ENCODE results near the gene RAB24. TPM values are rescaled to one million over a fixed set of nuclear protein-coding genes. Genes with fewer than 3 reads are reported as not detected.
"Not testable (repeated sequence)": the region's sequence is repeated elsewhere in the genome, so short reads cannot be mapped to it uniquely, and the experiment has no call there.

Gene RAB24
- total RNA-seq, 2 donors from 2014 or later: 17.4 to 18.6 TPM

DNA sequence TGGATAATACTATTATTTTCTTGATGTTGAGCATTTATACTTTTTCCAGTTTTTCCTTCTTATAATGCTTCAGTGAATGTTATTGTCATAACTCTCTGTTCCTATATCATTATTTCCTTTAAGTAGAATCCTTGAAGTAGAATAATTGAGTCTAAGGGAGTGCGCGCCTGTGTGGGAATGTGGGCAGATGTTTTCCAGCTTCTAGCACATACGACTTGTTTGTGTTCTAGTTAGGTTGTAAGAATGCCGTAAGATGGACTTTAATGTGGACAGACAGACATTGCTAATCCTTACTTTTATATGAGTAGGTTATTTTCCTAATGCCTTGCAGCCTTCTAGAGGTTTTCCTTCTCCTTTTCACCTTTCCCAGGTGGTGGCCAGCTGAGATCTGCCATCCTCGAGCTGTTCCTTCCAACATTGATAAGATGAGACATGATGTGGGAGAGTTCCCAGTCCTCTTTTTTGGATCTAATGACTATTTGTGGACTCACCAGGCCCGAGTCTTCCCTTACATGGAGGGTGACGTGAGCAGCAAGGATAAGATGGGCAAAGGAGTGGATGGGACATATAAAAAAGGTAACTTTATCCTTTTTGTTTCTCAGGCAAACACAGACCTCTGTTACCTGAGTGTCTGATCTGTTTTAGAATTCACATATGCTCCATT, 34.2 kb downstream of the RAB24 start:
- intact Hi-C loops (cut with DNase I): loop anchor here in 1 of 2 donors (1.0 kb wide), 1 partner anchor 18 kb away; no protein-coding TSS in a partner anchor

GRCh38 chr5:177265395-177265794, 38.1 kb downstream of the RAB24 start:
- no peak for DNase-seq (ENCODE audit: low spot score)
- intact Hi-C loops (cut with DNase I): no loop called here

More for the DNA sequence above, 34.2 kb downstream of the RAB24 start:
- DNase-seq (ENCODE audit: low spot score): no peak

- intact Hi-C loops (cut with DNase I): no loop called here
- DNase-seq (ENCODE audit: low spot score): no peak
Measured at GRCh38 chr5:177264178-177264577, 39.3 kb downstream of the RAB24 start.

DNA sequence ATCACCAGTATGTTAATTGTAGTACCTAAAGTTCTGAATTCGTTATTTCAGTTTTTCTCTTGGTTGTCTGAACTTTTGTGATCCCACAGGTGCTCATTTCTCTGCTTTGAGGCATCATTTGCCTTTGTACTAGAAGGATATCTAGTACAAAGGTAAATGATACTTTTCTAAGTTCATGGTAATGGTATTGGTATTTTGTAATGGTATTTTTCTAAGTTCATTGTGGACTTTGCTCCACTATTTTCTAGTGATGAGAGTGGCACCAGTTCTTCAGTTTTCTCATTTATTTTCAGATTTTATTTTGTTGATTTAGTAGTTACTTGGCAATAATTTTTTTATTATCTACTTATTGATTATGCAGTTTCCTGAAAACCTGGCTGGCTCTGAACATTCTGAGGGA, 42.0 kb downstream of the RAB24 start:
- intact Hi-C loops (cut with DNase I): no loop called here
- no peak for DNase-seq (ENCODE audit: low spot score)

- intact Hi-C loops (cut with DNase I): no loop called here
- DNase-seq (ENCODE audit: low spot score): no peak
Measured at GRCh38 chr5:177260961-177261360, 42.6 kb downstream of the RAB24 start.

DNA sequence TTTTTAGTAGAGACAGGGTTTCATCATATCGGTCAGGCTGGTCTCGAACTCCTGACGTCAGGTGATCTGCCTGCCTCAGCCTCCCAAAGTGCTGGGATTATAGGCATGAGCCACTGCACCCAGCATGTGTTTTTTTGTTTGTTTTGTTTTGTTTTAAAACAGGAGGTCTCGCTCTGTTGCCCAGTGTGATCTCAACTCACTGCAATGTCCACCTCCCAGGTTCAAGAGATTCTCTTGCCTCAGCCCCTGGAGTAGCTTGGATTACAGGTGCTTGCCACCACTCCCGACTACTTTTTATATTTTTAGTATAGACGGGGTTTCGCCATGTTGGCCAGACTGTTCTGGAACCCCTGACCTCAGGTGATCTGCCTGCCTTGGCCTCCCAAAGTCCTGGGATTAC, 44.8 kb downstream of the RAB24 start:
- intact Hi-C loops (cut with DNase I); DNase-seq (ENCODE audit: low spot score): not testable (repeated sequence)

- no peak for DNase-seq (ENCODE audit: low spot score)
- intact Hi-C loops (cut with DNase I): no loop called here
Measured at GRCh38 chr5:177256296-177256695, 47.2 kb downstream of the RAB24 start.

DNA sequence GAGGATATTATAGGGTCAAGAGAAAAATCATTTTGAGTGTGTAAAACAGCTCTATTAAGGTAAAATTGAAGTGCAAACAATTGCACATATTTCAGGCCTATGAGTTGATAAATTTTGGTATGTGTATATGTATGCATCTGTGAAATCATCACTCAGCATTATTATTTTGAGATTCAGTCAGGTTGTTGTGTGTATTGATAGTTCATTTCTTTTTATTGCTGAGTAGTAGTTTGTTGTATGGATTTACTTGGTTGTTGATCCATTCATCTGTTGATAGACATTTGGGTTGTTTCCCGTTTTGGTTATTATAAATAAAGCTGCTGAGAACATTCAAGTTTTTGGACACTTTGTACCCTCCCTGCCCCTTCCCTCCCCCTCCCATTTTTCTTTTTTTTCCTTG, 50.3 kb downstream of the RAB24 start:
- intact Hi-C loops (cut with DNase I): no loop called here
- no peak for DNase-seq (ENCODE audit: low spot score)

Other genes starting within 250 kb of the RAB24 start
- gene FGFR4, start 216.8 kb downstream of the RAB24 start, total RNA-seq: 1 to 10 TPM; 1.0 to 1.5 TPM
- 10 to 100 TPM; 60.5 to 67.6 TPM for gene NSD1, start 169.9 kb downstream of the RAB24 start, total RNA-seq
- gene PRELID1, start 80 bp upstream of the RAB24 start, total RNA-seq: 10 to 100 TPM; 81.8 to 91.9 TPM
- gene MXD3, start 8.2 kb upstream of the RAB24 start, total RNA-seq: 1 to 10 TPM; 5.4 to 6.1 TPM
- gene LMAN2, start 47.9 kb upstream of the RAB24 start, total RNA-seq: 10 to 100 TPM; 72.4 to 95.7 TPM
- 10 to 100 TPM; 11.3 to 13.4 TPM for gene RGS14, start 54.2 kb upstream of the RAB24 start, total RNA-seq
- gene SLC34A1, start 80.7 kb upstream of the RAB24 start, total RNA-seq: not detected
- gene PFN3, start 96.9 kb upstream of the RAB24 start, total RNA-seq: not detected
- under 1 TPM; 0.38 to 0.93 TPM for gene F12, start 105.8 kb upstream of the RAB24 start, total RNA-seq
- 10 to 100 TPM; 22.9 to 28.2 TPM for gene GRK6, start 123.0 kb upstream of the RAB24 start, total RNA-seq
- gene PRR7, start 143.1 kb upstream of the RAB24 start, total RNA-seq: 1 to 10 TPM in 1 of 2 donors, under 1 TPM in 1; 0.79 to 2.0 TPM
- gene DBN1, start 169.9 kb upstream of the RAB24 start, total RNA-seq: 100 to 1,000 TPM in 1 of 2 donors, 10 to 100 TPM in 1; 94.9 to 121 TPM
- 100 to 1,000 TPM; 448 to 580 TPM for gene PDLIM7, start 193.9 kb upstream of the RAB24 start, total RNA-seq
- 10 to 100 TPM in 1 of 2 donors, 1 to 10 TPM in 1; 8.0 to 19.2 TPM for gene DOK3, start 206.1 kb upstream of the RAB24 start, total RNA-seq
- gene DDX41, start 213.2 kb upstream of the RAB24 start, total RNA-seq: 10 to 100 TPM; 52.1 to 52.6 TPM

Data from posterior vena cava (tissue), 2 donors.